GM19043 (cell line): ENCODE data around the gene SNAP91.
"Not testable (repeated sequence)": the region's sequence is repeated elsewhere in the genome, so short reads cannot be mapped to it uniquely, and the experiment has no call there.

Experiments
- ATAC-seq: cut with Tn5 transposase; IDR thresholded peaks from one replicate; pipeline ENCODE4 v1.9.1; 2021; ENCODE audit warnings: low read depth; ENCODE audit not compliant: unreplicated experiment

SNAP91 gene

GRCh38 chr6:83550482-83550881 lies 158.4 kb downstream of the SNAP91 start:
- not testable (repeated sequence) for ATAC-seq

- no peak for ATAC-seq
These were observed 162.3 kb downstream of the SNAP91 start for GRCh38 chr6:83546636-83547035.

- ATAC-seq, result no peak
These were observed 169.2 kb downstream of the SNAP91 start for GRCh38 chr6:83539678-83540077.

- ATAC-seq, result no peak
These were observed 172.0 kb downstream of the SNAP91 start for GRCh38 chr6:83536647-83537589.

- peak; percentile 82 for ATAC-seq
These were observed 172.8 kb downstream of the SNAP91 start for GRCh38 chr6:83536034-83536646.

GRCh38 chr6:83518816-83519480 lies 190.0 kb downstream of the SNAP91 start:
- ATAC-seq, result no peak

- no peak for ATAC-seq
These were observed 191.4 kb downstream of the SNAP91 start for GRCh38 chr6:83517500-83517899.

GRCh38 chr6:83514866-83515466 lies 193.9 kb downstream of the SNAP91 start:
- ATAC-seq, result no peak

- no peak for ATAC-seq
These were observed 194.4 kb downstream of the SNAP91 start for GRCh38 chr6:83514466-83514865.

- peak; percentile 53 for ATAC-seq
These were observed 196.8 kb downstream of the SNAP91 start, which contains the start of gene PRSS35 for GRCh38 chr6:83511901-83512681. Gene PRSS35 (plus strand): TSS chr6:83512534. CDS start chr6:83523442, 10,908 bp downstream.

- ATAC-seq, result no peak
These were observed 197.6 kb downstream of the SNAP91 start for GRCh38 chr6:83511266-83511665.

- no peak for ATAC-seq
These were observed 198.1 kb downstream of the SNAP91 start for GRCh38 chr6:83510791-83511190.

- ATAC-seq, result no peak
These were observed 199.5 kb downstream of the SNAP91 start for GRCh38 chr6:83509441-83509840.

GRCh38 chr6:83505356-83505755 lies 203.5 kb downstream of the SNAP91 start:
- ATAC-seq, result no peak
